IPS-11a (cell line): ENCODE results near the gene LGR6.

ENCODE experiments used
- H3K4me3 ChIP-seq: one replicate; pipeline ENCODE4 v1.5.1; 2013; ENCODE audit warnings: low read depth, low read length, control low read depth

The LGR6 gene

DNA sequence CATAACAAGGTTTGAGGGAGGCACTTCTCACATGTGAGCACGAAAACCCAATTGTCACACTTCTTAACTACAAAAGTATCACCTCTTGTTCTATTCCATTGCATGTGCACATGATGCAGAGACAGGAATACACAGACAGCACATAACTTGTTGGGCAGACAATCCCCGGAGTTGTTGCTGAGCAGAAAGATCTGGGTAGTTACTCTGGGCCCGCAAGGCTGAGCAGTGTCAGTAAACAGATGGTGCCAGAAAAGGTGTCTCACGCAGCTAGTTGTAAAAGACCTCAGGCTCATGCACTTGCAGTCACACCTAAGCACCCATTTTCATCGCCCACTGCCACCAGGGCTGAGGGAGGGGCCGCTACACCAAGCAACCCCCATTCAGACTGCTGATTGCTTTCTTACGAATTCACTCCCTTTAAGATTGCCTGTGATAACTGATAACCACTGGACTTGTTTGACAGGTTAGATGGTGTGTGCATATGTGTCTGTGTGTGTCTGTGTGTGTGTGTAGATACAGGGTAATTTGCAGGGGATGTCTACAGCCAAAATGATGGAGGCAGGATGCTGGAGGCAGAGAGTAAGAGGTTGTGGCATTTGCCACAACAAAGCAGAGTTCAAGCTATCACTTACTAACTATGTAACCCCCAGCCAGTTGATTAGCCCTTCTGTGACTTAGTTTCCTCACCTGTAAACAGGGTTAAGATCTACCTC is 4.2 kb downstream of the LGR6 start:
- H3K4me3 ChIP-seq, result no peak overlapping the region

DNA sequence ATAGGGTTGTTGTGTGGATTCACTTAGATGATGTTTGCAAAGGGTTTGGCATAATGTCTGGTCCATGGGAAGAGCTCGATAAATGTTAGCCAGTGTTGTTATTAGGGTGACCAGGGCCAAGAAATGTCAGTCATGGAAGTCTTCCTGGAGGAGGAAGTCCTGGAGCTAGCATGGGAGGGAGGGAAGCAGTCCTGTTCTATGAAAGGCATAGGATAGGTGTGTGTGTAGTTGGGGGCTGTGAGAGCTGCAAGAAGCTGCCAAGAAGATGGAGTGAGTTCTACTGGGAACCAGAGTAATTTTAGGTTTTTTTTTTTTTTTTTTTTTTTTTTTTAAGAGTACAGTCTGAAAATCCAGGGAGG is 4.7 kb downstream of the LGR6 start:
- H3K4me3 ChIP-seq, result no peak overlapping the region

DNA sequence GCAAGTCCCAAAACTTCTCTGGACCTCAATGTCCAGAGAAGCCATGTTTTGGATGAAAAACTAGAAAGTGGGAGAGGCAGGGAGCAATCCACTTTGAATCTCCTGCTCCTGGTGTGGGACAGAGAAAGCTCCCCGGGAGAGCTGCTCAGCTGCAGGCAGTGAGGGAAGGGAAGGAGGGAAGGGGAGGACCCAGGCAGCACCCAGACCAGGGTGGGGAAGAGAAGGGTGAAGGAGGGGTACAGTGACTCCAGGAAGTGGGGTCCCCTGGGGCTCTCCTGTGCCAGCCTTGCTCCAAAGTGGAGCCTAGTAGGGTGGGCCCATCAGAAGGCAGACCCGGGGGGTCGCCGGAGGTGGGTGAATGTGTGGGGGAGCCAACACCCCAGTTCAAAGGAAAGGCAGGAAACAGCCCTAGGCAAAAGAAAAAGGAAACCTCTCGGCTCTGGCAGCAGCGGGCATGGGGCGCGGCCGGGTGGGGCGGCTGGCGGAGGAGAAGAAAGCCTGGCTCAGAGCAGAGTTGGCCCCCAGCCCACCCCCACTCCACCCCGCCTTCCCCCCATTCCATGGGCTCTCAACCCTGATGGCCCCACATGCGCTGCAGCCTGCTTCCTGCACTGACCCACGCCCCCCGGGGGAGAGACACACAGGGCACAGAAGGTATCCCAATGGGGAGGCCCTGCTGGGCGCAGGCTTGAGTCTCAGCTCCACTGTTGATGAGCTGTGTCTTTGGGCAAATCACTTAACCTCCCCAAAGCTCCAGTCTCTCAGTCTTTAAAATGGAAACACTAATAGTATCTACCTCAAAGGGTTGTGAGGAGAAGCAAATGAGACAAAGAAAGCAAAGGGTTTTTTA is 5.7 kb downstream of the LGR6 start:
- H3K4me3 ChIP-seq, result no peak overlapping the region

DNA sequence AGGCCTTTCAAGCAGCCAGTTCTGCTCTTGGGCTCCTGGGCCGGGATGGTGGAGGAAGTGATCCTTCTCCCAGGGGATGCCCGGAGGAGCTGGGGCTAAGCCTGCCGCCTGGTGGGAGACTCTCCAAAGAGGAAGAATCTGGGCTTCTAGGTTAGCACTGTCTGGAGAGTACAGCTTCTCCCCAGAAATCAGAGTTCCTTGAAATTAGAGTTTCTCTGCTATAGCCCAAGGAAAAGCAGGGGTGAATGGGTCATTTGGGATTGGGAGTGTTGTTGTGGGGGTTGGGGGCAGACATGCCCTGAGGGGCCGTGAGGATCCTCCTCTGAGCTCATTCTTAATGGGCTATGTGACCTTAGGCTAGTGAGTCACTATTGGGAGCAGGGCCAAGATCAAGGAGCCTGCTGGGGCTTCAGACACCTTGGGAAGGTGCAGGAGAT is 6.5 kb downstream of the LGR6 start:
- no peak overlapping the region for H3K4me3 ChIP-seq

DNA sequence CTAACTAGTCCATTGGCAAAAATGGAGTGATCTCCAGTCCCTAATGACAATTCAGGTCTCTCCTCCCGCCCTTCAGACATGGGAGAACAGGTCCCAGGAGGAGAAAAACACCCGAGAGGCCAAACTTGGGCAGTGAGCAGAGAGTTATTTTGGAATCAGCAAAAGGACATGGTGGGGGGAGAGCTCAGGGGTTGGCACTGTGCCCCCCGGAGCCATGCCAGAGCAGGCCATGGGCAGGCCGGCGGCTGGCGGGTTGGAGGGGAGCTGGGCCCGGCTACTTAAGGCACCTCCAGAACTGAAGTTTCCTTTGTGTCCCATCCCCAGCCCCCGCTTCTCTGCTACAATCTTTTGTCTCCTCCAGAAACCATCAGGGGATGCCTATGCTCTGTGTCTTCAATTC is 7.1 kb downstream of the LGR6 start:
- no peak overlapping the region for H3K4me3 ChIP-seq

DNA sequence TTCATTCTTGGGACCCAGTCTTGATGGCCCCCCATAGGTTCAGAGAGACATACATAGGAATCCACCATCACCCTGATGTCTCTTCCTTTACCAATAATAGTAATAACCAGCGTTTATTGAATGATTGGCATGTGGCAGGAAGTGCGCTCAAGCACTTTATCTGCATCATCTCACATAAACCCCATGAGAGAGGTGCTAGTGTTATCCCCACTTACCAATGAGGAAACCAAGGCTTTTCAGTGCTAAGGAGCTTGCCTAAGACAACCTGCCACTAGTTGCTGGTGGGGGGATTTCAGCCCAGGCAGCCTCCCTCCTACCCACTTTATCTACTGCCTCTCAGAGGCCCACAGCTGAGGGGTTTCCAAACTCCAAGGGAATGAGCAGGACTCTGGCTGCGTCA is 7.7 kb downstream of the LGR6 start:
- H3K4me3 ChIP-seq, result no peak overlapping the region

DNA sequence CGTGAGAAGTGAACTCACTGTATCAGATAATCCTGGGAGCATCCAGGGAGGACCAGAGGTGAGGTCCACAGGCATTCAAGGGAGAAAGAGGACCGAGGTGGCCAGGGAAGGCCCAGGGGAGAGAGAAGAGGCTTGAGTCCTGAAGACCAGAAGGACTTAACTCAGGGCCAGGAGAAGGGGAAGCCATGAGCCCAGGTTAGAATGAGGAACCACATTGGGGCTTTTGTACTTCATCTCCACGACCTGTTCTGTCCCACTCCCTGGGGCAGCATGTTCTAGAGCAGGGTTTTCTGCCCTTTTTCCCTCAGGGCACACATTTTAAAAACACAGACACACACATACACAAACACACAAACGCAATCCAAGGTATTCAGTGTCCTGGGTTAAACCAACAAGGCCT is 8.4 kb downstream of the LGR6 start:
- no peak overlapping the region for H3K4me3 ChIP-seq

DNA sequence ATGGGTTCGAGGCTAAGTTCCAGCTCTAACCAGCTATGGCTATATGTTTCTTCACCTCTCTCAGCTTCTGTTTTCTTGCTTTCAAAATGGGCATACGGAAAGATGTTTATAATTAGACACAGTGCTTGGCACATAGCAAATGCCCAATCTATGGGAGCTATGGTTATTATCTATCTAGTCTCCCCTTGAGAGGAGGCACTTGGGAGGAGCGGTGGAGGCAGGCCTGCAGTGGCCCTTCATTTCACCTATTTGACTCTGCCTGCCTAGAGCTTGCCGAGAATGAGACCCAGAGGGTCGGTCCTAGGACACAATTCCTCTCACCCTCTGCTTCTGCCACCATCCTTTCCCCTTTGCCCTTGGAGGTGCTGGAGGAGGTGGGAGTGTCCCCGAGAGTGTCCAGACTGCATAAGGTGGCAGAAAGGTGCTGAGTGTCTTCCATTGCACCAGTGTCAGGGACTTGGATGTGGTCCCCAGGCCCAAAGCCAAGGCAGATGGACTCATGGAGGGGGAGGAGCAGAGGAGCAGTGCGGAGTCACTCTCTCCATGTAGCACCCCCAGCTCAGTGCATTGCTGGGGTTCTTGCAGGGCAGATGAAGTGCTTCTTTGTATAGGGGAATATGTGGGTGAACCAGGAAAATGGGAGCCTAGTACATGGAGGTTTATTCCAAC is 9.0 kb downstream of the LGR6 start:
- no peak overlapping the region for H3K4me3 ChIP-seq

DNA sequence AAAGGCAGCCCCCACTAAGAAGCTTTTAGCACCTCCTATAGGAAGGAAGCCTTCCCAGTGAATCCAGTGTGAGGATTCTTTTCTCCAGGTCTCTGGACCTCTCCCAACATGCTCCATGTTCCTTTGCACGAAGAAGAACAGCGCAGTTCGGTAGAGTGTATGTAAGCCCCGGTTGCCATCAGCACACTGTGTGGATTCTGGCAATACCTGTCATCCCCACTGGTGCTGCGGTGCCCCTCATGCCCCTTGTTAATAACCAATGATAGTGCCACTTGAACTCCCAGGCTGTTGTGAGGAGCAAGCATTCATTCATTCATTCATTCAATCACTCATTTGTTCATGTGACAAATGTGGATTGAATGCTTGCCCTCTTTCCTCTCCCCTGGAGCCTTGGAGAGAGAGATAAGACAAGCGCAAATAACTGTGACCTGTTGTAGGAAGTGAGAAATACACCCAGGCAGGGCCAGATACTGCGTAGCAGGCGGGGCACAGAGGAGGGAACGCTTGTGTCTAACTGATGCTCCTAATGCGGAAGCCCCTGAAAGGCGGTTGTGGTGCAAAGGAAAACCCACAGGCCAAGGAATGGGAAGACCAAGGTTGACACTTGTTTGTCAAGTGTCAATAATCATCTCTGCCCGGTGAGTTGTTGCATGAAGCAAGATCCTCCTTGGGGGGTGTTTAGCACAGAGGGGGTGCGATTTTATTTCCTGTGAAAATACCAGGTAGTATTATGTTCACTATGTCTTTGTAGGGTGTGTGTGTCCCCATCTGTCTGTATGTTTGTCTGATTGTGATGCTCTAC is 9.8 kb downstream of the LGR6 start:
- no peak overlapping the region for H3K4me3 ChIP-seq

DNA sequence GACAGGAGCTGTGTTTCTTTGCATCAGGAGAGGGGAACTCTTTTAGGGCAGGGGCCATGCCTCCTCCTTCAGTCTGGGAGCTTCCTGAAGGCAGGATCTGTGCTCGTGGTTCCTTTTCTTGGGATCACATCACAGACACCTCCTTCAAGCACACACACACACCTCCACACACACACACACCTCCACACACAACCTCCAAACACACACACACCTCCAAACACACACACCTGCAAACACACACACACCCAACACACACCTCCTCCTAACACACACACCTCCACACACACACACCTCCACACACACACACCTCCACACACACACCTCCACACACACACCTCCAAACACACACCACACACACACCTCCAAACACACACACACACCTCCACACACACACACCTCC is 10.5 kb downstream of the LGR6 start:
- H3K4me3 ChIP-seq, result no peak overlapping the region

DNA sequence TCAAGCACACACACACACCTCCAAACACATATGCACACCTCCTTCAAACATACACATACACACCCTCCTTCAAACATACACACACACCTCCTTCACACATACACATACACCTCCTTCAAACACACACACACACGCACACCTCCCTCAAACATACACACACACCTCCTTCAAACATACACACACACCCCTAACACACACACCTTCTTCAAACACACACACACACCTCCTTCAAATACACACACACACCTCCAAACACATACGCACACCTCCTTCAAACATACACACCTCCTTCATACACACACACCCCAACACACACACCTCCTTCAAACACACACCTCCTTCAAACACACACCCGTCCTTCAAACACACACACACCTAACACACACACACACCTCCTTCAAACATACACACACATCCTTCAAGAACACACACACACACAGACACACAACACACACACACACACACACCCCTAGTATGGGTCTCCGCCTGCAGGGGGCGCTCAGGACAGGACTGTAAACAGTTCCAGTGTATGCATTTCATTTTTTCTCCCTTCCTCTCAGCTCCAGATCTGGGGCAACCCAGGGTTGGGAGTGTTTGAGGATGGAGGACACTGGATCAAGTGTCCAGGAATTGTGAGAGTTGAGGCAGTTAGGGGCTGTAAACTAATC is 12.1 kb downstream of the LGR6 start:
- H3K4me3 ChIP-seq, result no peak overlapping the region

DNA sequence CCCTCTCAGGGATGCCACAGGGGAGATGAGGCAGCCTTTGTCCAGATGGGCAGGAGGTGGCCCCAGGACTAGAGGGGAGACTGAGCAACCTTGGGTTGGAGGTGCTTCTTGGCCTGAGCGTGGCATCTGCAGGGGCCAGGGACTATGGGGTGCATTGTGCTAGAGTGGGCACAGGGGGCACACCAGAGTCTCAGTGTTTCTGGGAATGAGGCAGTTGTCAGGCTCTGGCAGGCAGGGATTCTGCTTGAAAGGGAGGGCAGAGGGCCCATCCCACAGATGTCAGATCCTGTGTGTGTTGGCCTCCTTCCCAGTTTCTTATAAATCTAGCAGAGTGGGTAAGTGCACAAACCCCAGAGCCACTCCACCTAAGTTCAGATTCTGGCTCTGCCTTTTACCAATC is 13.7 kb downstream of the LGR6 start:
- H3K4me3 ChIP-seq, result no peak overlapping the region

DNA sequence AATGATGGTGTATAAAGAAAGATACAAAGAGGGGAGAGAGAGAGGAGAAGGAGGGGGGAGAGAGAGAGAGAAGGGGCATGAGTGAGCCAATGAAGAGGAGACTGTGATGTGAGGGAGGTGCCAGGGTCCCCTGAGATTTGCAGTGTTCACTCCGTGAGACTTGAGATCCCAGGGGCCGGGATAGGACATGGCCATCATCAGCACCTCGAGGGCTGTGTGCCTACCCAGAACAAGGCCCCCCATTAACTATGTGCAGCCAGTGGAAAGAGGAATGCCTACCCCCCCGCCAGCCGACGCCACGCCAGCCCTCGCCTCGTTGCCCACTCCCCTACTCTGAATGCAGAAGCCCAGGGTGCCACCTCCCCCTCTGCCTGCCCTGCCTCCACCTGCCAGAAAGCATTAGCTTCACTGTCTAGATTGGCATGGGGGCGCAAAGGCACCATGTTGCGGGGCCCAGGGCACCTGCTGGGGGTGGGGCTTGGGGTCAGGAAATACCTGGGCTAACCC is 14.8 kb downstream of the LGR6 start:
- H3K4me3 ChIP-seq, result no peak overlapping the region

DNA sequence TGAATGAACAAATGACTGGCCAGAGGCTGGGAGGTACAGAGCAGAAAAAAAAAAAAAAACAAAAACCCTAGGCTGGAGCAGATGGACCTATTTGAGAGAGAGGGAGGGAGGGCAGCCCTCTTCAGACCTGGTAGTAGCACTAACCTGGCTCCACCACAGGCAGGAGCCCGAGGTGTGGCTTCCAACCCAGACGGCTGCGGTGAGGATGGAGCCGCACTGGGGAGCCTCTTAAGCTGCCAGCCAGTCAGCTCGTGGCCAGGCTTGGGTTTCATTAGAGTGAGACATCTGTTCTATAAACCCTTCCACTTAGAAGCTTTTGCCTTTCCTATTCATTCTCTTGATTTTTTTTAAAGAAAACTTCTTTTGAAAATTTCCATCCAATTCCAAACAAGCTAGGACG is 16.8 kb downstream of the LGR6 start:
- H3K4me3 ChIP-seq, result no peak overlapping the region

DNA sequence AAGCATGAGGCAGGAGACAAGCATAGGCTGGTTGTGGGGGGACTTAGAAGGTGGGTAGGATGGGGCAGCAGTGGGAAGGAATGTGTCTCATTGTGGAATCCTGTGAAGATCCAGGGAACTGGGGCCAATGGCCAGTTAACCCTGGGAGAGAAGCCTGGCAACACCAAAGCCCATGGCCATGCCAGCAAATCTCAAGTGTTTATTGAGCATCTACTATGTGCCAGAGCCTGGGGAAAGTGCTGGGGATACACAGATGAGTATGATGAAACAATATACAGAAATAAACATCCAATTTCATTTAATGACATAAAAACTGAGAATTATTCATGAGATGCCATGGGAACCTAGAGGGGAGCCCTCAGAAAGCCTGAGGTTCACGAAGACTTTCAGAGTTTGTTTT is 17.4 kb downstream of the LGR6 start:
- H3K4me3 ChIP-seq, result no peak overlapping the region

DNA sequence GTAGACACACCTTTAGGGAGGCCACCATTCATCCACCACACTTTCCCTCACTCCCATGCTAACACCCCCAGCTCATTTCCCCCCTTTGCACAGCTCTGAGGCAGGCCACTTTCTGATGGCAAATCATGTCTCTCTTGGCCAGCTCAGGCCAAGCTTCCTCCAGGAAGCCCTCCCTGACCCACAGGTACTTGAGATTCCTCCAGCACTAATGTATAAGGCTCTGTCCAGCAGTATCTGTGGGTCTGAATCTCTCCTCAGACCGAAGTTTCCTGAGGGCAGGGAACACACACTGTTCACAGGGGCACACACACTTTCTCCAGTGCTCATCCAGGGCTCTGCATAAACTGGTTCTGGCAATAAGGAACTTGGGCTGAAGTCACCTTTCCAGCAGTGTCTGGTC is 19.2 kb downstream of the LGR6 start:
- H3K4me3 ChIP-seq, result no peak overlapping the region

DNA sequence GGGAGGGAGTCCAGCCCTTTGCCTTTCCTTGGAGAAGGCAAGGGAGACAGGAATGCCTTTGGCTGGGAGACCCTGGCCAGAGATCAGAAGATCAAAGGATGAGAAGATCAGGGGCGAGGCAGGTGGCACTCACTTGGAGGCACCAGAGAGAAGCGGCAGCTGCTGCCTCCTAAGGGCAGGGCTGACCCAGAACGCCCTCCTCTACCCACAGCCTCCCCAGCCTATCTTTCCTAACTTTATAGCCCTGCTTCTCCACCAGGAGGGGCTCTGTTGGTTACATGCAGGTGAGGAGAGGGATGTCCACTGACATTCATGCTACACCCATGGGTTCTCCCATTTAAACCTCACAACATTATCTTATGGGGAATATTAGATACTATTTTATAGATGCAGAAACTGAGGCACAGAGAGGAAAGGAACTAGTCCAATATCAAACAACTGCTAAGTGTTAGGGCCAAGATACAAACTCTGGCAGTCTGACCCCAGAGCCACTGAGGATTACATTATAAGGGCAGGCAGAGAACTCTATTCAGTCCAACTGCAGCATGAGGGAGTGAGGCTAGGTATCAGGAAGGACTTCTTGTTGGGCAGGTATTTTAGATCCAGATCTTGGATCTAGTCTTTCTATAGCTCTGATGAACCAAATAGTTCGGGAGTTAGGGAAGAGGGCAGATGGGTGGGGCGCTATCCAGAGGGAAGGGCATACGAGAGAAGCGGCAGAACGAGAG is 19.9 kb downstream of the LGR6 start:
- peak overlapping the region; percentile 33 for H3K4me3 ChIP-seq

DNA sequence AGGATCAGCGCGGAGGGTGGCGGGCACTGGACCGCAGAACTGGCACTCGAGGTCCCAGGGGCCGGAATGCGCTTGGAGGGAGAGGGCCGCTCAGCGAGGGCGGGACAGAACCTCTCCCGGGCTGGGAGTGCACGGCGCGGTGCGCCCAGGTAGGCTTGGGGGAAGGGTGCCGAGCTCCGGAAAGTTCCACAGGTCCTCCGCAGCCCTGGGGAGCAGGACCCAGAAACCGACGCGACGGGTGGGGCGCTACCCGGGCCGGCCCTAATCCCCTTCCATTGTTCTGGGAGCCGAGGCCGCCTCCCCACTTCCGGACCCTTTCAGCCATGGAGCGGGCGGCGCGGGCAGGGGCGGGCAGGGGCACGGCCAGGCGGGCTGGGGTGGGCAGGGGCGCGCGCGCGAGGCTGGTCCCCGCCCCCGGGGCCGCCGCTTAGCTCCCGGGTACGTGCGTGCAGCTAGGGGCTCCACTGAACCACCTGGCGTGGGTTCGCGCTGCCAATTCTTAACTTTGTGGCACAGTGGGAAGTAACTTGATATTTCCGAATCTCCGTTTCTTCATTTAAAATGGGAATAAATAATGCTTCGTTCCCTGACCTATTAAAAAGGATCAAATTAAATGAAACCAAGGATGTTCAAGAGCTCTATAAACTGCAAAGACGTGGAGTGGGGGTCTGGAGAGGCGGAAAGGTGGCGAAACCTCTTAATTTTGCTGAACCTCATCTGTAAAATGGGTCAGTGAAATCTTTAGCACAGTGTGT is 20.7 kb downstream of the LGR6 start:
- H3K4me3 ChIP-seq, result peak overlapping the region; percentile 33

DNA sequence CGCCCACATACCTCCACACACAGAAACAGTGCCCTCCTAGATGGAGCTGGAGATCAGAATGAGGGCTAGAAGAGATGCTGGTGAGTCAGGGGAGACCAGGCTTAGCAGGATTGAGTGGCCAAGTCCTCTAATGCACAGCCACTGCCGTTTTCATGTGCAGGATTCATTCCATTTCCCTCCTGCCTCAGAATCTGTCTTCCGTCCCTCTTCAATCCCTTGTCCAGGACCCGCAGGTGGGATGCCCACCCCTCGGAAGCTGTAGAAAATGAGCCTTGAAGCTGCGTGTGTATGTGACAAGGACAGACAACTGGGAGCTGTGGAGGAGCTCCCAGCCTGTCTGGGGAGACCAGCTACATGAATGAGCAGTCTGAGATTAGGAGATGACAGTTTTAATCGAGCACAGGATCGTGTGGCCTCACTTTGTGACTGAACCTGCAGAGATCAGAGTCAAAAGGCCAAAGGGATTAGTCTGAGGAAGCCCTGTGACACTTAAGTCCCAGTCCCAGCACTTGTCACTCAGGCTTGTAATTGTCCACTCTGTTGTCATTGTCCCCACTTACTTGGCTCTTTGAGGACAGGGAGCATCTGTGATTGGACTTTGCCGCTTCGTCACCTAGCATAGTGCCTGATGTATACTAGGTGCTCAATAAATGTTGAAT is 22.0 kb downstream of the LGR6 start:
- H3K4me3 ChIP-seq, result no peak overlapping the region
